GM18505 (cell line): Measurements from ENCODE around the gene KNOP1.

Experiments
- ATAC-seq: cut with Tn5 transposase; IDR thresholded peaks from one replicate; pipeline ENCODE4 v1.9.1; 2021; ENCODE audit not compliant: unreplicated experiment
- POLR2A ChIP-seq: IDR thresholded peaks from 4 replicates; pipeline ENCODE4 v1.6.1; 2011; ENCODE audit warnings: borderline replicate concordance; ENCODE audit not compliant: insufficient read depth, insufficient read length; ENCODE audit errors: extremely low read depth

KNOP1 gene, protein sequence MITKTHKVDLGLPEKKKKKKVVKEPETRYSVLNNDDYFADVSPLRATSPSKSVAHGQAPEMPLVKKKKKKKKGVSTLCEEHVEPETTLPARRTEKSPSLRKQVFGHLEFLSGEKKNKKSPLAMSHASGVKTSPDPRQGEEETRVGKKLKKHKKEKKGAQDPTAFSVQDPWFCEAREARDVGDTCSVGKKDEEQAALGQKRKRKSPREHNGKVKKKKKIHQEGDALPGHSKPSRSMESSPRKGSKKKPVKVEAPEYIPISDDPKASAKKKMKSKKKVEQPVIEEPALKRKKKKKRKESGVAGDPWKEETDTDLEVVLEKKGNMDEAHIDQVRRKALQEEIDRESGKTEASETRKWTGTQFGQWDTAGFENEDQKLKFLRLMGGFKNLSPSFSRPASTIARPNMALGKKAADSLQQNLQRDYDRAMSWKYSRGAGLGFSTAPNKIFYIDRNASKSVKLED

DNA sequence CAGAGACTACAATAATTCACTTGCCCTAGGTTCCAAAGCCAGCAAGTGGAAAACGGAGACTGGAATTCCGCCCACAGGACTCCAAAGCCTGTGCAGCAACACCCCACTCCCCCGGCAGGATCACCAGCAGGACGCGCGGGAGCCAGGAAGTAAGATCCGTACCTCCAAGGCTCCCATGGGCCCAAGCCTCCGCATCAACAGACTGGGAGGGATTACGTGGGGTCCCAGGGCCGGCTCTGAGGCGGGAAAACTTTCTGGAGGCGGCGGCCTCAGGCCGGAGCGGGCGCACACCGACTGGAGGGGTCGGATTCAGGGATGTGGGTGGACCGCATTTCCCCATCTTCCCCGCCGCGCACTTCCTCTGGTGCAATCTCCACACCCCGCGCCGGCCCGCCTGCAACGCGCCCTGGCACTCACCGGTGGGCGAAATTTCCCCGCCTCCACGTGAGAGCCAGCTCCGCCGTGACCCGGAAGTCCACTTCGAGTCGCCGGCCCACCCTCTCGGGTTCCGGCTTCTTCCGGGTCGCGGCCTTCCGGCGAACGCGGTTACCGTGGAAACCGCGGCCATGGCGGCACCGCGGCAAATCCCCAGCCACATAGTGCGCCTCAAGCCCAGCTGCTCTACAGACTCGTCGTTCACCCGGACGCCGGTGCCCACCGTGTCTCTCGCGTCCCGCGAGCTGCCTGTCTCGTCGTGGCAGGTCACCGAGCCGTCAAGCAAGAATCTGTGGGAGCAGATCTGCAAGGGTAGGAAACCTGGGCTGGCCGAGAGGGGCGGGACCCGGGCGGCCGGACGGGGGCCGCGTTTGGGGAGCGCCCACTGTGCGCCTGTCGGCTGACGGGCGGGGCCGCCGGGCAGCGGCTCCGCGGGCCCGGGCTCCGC is at the start of gene KNOP1, which contains the start of gene IQCK:
Gene KNOP1, minus strand, starts transcription at position 487 of the 883 bp plus-strand sequence. CDS start 3,192 bp downstream, outside the sequence.
Gene IQCK, plus strand, starts transcription at position 531 of the 883 bp plus-strand sequence. Its CDS starts 36 bp downstream, at position 567.
- TF ChIP-seq POLR2A, result peak; percentile 72
- peak; percentile 94 for ATAC-seq

DNA sequence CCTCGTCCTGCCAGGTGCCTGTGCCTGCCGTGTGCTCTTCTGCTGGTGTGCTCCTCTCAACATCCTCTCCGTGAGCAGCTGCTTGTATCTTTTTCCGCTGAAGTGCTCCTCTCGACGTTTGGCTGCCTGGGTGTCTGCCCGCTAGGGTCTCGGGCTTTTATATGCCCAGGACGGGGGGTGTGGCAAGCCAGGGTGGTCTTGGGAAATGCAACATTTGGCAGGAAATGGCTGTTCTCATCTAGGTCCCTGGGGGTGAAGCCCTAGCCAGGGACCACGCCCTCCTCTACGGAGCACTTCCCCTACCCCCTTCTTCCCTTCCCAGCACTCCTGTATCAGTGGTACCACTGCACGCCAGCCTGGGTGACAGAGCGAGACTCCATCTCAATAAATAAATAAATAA is 49.5 kb upstream of the KNOP1 start:
- no peak for ATAC-seq
- TF ChIP-seq POLR2A, result no peak

DNA sequence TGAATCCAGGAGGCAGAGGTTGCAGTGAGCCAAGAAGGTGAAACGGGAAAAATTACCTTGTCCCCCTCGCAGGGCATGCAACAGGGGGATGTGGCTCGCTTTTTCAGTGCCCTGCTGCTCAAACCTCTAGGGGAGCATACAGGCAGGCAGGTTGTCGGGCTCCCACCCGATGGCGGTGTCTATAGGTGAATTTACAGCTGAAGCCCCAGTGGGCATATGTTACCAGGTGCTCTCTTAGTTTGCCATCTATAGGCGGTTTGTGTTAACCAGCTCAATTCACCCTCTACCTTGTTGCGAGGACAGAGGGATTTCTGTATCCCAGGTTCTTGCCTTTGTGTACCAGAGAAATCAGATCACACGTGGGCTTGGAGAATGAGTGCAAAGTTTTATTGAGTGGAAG is 49.0 kb upstream of the KNOP1 start:
- no peak for TF ChIP-seq POLR2A
- ATAC-seq, result no peak

DNA sequence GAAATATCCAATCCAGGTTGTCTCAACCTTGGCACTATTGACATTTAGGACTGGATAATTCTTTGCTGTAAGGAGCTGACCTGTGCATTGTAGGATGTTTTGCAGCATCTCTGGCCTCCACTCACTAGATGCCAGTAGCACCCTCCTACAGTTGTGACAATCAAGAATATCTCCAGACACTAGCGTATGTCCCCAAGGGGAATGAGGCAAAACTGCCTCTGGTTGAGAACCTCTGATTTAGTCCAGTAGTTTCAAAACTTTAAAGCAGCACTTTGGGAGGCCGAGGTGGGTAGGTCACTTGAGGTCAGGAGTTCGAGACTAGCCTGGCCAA is 48.5 kb upstream of the KNOP1 start:
- no peak for ATAC-seq

DNA sequence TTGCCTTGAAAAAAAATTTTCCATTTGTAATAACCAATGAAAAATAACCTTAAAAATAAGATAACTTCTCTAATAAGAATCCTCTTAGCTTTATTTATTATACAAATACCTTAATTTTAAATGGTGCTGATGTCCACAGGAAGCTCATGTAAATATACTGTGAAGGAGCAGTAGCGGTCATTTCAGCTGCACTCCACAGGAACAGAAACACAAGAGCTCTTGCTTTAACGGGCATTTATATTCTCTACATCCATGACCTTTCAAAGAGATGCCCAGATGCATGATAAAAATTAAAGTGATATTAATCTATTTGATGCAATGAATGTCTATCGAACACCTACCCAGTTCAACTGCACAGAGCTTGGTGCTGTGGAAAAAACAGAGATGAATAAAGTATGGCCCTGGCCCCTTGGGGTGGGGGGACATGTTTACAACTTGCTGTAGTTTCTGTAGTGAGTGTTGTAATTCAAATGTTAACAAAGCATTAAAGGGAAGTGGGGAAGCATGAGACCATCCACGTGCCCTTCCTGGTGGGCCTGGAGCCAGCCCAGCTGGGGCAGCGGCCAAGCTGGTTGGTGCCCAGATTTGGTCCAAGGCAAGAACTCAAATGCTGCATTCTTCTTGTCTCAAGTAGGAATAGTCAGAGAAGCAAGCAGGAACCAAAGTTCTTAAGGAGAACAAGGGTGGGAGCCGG is 48.0 kb upstream of the KNOP1 start:
- ATAC-seq, result no peak
- no peak for TF ChIP-seq POLR2A

More for the DNA sequence above, 48.5 kb upstream of the KNOP1 start:
- TF ChIP-seq POLR2A, result no peak

DNA sequence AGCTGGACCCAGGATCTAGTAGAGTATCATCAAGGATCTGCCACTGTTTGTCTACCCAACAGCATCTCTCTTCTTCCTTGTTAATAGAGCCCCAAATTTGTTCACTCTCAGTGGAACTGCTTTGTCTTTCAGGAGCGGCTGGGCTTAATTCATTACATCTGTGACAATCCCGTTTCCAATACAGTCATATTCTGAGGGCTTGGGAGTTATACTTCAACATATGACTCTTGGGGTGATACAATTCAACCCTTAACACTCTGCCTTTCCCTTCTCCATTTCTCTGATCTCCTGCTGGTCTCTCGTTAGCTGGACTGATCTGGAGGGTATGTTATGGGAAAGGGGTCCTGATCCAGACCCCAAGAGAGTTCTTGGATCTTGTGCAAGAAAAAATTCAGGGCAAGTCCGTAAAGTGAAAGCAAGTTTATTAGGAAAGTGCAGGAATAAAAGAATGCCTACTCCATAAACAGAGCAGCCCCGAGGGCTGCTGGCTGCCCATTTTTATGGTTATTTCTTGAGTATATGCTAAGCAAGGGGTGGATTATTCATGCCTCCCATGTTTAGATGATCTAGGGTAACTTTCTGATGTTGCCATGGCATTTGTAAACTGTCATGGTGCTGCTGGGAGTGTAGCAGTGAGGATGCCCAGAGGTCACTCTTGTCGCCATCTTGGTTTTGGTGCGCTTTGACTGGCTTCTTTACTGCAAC is 42.5 kb upstream of the KNOP1 start:
- no peak for ATAC-seq
- no peak for TF ChIP-seq POLR2A

DNA sequence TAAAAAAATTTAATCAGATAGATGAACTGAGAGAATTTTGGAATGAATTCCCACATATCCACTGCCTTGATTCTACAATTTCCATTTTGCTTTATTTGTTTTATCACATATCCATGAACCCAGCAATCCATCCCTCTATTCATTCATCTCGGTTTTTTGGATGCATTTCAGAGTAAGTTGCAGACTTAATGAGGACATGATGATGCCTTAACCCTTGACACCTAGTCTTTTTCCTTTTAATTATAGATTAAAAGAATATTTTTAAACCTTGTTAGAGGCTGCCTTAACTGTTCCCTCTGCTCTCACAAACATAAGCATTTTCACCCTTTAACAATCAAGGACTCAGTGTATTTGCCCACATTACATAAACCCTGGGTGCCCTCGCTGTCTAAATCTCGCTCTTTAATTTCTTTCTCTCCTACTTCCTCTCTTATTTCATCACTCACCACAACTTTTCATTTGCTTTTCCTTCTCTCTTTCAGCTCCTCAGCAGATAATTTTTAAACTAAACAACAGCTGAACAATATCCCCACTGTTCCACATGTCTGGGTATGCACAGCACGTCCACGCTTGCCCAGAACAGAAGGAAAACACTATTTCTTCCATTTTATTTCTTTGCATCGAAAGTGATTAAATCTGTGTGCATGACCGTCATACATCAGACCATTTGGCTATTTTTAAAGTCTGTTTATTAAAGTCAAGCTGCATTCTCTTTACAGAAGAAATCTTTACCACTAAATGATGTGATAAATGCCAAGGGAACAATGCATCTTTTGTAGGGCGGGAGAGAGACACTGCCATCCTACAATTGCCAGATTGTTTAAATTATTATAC is 40.0 kb upstream of the KNOP1 start:
- no peak for ATAC-seq

DNA sequence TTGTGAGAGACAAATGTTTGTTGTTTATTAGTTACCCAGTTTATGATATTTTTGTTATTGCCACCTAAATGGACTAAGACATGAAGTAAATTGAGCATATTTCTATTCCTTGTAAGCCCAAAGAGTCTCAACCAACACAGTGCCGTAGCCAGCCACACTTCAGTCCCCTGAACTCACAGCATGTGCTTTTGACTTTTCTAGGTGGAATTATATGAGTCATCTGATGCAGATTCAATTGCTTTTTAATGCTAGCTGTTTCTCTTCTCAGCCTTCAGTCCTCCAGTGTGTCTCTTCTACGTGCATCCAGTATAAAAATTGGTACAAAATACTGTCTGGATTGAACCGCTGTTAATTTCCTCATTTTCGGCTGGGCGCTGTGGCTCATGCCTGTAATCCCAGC is 39.0 kb upstream of the KNOP1 start:
- no peak for ATAC-seq
- no peak for TF ChIP-seq POLR2A

More for the DNA sequence above, 40.0 kb upstream of the KNOP1 start:
- TF ChIP-seq POLR2A, result no peak

DNA sequence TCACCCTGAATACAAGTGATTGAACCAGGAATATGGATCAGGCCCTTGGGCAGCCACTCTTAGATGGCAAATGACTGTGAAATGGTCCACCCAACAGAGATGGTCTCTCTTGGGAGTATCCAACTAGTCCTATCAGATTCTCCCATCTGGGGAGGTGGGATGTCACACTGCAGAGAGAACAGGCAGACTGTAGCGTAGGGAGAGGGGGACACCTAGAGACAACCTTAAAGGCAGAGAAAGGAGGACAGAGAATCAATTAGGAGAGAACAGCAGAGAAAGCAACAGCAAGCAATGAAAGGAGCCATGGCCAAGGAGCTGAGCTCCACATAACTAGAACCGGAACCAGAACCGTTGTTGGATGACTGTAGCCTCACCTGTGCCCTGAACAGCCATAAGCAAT is 37.2 kb upstream of the KNOP1 start:
- no peak for TF ChIP-seq POLR2A
- ATAC-seq, result no peak

DNA sequence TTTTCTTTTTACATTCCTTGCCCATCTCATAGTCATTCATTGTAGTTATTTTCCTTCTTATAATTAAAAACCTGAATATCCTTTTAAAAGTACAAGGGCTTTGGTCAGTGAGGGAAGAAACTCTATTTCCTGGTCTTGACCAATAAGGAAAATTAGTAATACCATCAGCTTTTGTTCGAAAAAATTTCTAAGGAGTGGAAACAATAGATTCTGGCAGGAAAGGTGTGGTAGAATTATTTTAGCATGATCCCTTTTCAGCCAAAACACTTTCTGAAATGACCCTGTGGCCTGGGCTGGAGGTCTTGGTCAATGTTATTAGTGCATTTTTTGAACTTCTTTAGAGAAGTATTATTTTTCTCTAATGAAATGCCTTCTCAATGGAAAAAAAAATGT is 36.6 kb upstream of the KNOP1 start:
- no peak for ATAC-seq
- no peak for TF ChIP-seq POLR2A

DNA sequence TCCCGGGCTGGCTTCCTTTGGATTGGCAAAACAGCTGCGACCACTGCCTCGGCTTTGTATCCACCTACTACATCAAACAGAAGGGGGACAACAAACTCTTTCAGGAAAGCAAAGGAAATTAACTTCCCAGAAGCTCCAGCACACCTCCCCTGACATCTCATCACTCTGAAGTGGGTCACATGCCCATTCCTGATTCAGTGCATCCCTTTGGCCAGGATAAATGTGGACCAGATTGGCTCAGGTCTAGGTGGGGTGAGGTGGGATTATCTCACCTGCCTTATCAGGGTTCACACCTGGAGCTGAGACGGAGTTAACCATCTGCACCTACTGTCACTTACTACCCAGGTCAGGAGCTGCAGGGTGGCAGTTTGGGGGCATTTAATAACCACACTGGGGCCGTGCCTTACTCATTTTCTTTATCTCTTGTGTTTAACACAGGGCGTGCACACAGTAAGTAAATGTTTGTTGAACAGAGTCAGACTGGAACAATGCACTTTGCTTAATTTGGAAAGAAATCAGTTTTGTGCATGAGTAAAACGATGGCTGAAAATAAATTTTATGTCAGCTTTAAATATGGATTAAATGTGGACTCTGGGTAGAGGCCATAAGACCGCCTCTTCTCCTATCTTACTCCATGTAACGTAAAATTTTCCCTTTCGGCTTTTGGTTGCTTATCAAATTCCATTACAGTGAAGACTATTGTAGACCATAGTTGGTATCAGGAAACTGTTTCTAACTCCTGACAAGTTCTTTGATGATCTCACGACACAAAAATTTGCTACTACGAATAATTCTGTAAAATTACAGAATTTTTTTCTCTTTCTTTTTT is 36.0 kb upstream of the KNOP1 start:
- no peak for ATAC-seq
- no peak for TF ChIP-seq POLR2A
